ENCODE data around the gene ADAM15. TPM values are rescaled to one million over a fixed set of nuclear protein-coding genes. Genes with fewer than 3 reads are reported as not detected.

The ADAM15 gene
- total RNA-seq, 1 donor from 2014 or later: 68.3 TPM

GRCh38 chr1:155011004-155011416, 40.1 kb upstream of the ADAM15 start:
- Histone ChIP-seq H3K27ac (ENCODE audit: low read depth, low read length) (no peak overlapping the region), H4K20me1 (ENCODE audit: insufficient read depth, low read length) (peaks cover 65% of the 10 kb centered on the region), H3K4me3 (ENCODE audit: insufficient read depth, low read depth, low read length) (no peak overlapping the region), H3K9ac (ENCODE audit: low read length) (no peak overlapping the region), H2AFZ (ENCODE audit: low read depth, low read length) (no peak overlapping the region), H3K36me3 (ENCODE audit: insufficient read depth, low read length) (no peaks in the 10 kb centered on the region), H3K4me1 (ENCODE audit: insufficient read depth, low read length) (no peaks in the 10 kb centered on the region), H3K9me3 (ENCODE audit: insufficient read depth, low read depth, low read length) (no peaks in the 10 kb centered on the region), H3K79me2 (ENCODE audit: insufficient read depth, low read length) (peaks cover 30% of the 10 kb centered on the region), H3K4me2 (ENCODE audit: low read length) (no peak overlapping the region), H3K27me3 (ENCODE audit: insufficient read depth, low read length) (no peaks in the 10 kb centered on the region)
- Mint-ChIP-seq H3K27me3 (ENCODE audit: low read depth, unreplicated experiment) (no peaks in the 10 kb centered on the region), H3K4me1 (ENCODE audit: low read depth, unreplicated experiment) (peaks cover 7% of the 10 kb centered on the region), H3K27ac (ENCODE audit: unreplicated experiment) (no peak overlapping the region), H3K4me3 (ENCODE audit: unreplicated experiment) (no peak overlapping the region), H3K9me3 (ENCODE audit: unreplicated experiment) (no peaks in the 10 kb centered on the region), H3K36me3 (ENCODE audit: low read depth, unreplicated experiment) (peaks cover 9% of the 10 kb centered on the region)
- TF ChIP-seq EZH2 (IDR thresholded peaks at IDR 0.05; ENCODE audit: insufficient read depth, low read length): no peak
- no peak for TF ChIP-seq CTCF (IDR thresholded peaks at IDR 0.05; ENCODE audit: insufficient read depth, low read depth, low read length)
- FAIRE-seq (no peak), DNase-seq (ENCODE audit: low read depth) (no peak)

- H3K27ac ChIP-seq (ENCODE audit: low read depth, low read length): no peak overlapping the region
- H3K4me2 ChIP-seq (ENCODE audit: low read length): no peak overlapping the region
- no peak overlapping the region for H2AFZ ChIP-seq (ENCODE audit: low read depth, low read length)
- no peak overlapping the region for H3K4me3 ChIP-seq (ENCODE audit: insufficient read depth, low read depth, low read length)
- H3K4me1 Mint-ChIP-seq (ENCODE audit: low read depth, unreplicated experiment): peaks cover 7% of the 10 kb centered on the region
- H3K9me3 ChIP-seq (ENCODE audit: insufficient read depth, low read depth, low read length): no peaks in the 10 kb centered on the region
- FAIRE-seq (no peak), DNase-seq (ENCODE audit: low read depth) (no peak)
- no peaks in the 10 kb centered on the region for H3K27me3 Mint-ChIP-seq (ENCODE audit: low read depth, unreplicated experiment)
- H4K20me1 ChIP-seq (ENCODE audit: insufficient read depth, low read length): peaks cover 59% of the 10 kb centered on the region
- H3K27ac Mint-ChIP-seq (ENCODE audit: unreplicated experiment): no peak overlapping the region
- H3K36me3 Mint-ChIP-seq (ENCODE audit: low read depth, unreplicated experiment): peaks cover 9% of the 10 kb centered on the region
- peaks cover 25% of the 10 kb centered on the region for H3K79me2 ChIP-seq (ENCODE audit: insufficient read depth, low read length)
- H3K9ac ChIP-seq (ENCODE audit: low read length): no peak overlapping the region
- H3K4me3 Mint-ChIP-seq (ENCODE audit: unreplicated experiment): no peak overlapping the region
- no peaks in the 10 kb centered on the region for H3K9me3 Mint-ChIP-seq (ENCODE audit: unreplicated experiment)
- H3K27me3 ChIP-seq (ENCODE audit: insufficient read depth, low read length): no peaks in the 10 kb centered on the region
- TF ChIP-seq EZH2 (IDR thresholded peaks at IDR 0.05; ENCODE audit: insufficient read depth, low read length): no peak
- no peak for TF ChIP-seq CTCF (IDR thresholded peaks at IDR 0.05; ENCODE audit: insufficient read depth, low read depth, low read length)
- no peaks in the 10 kb centered on the region for H3K4me1 ChIP-seq (ENCODE audit: insufficient read depth, low read length)
- no peaks in the 10 kb centered on the region for H3K36me3 ChIP-seq (ENCODE audit: insufficient read depth, low read length)
Measured at GRCh38 chr1:155011437-155012025, 39.6 kb upstream of the ADAM15 start.

GRCh38 chr1:155012026-155012546, 39.0 kb upstream of the ADAM15 start:
- no peak overlapping the region for H2AFZ ChIP-seq (ENCODE audit: low read depth, low read length)
- H3K4me3 Mint-ChIP-seq (ENCODE audit: unreplicated experiment): no peak overlapping the region
- no peaks in the 10 kb centered on the region for H3K36me3 ChIP-seq (ENCODE audit: insufficient read depth, low read length)
- H3K27me3 ChIP-seq (ENCODE audit: insufficient read depth, low read length): no peaks in the 10 kb centered on the region
- no peak overlapping the region for H3K4me2 ChIP-seq (ENCODE audit: low read length)
- no peaks in the 10 kb centered on the region for H3K9me3 ChIP-seq (ENCODE audit: insufficient read depth, low read depth, low read length)
- H3K9me3 Mint-ChIP-seq (ENCODE audit: unreplicated experiment): no peaks in the 10 kb centered on the region
- no peak for TF ChIP-seq CTCF (IDR thresholded peaks at IDR 0.05; ENCODE audit: insufficient read depth, low read depth, low read length)
- TF ChIP-seq EZH2 (IDR thresholded peaks at IDR 0.05; ENCODE audit: insufficient read depth, low read length): no peak
- peaks cover 20% of the 10 kb centered on the region for H3K79me2 ChIP-seq (ENCODE audit: insufficient read depth, low read length)
- H3K9ac ChIP-seq (ENCODE audit: low read length): no peak overlapping the region
- H3K4me1 ChIP-seq (ENCODE audit: insufficient read depth, low read length): peaks cover 4% of the 10 kb centered on the region
- DNase-seq (ENCODE audit: low read depth) (no peak), FAIRE-seq (no peak)
- peaks cover 9% of the 10 kb centered on the region for H3K36me3 Mint-ChIP-seq (ENCODE audit: low read depth, unreplicated experiment)
- H3K27ac Mint-ChIP-seq (ENCODE audit: unreplicated experiment): no peak overlapping the region
- peaks cover 54% of the 10 kb centered on the region for H4K20me1 ChIP-seq (ENCODE audit: insufficient read depth, low read length)
- no peak overlapping the region for H3K4me3 ChIP-seq (ENCODE audit: insufficient read depth, low read depth, low read length)
- no peak overlapping the region for H3K27ac ChIP-seq (ENCODE audit: low read depth, low read length)
- H3K4me1 Mint-ChIP-seq (ENCODE audit: low read depth, unreplicated experiment): peaks cover 7% of the 10 kb centered on the region
- no peaks in the 10 kb centered on the region for H3K27me3 Mint-ChIP-seq (ENCODE audit: low read depth, unreplicated experiment)

Data from astrocyte (in vitro differentiated cells and primary cell).